Testis (tissue), 2 donors: ENCODE results near the gene ERMP1.

ENCODE experiments used
- POLR2A ChIP-seq: fragments of 450-650 bp; IDR thresholded peaks from one replicate; pipeline ENCODE4 v1.6.1; 2017; ENCODE audit warnings: antibody characterized with exemption, mild to moderate bottlenecking, moderate library complexity
- TF ChIP-seq, protein P1 (sequence below), 3 experiments: fragments of 450-650 bp in 2 of 3; fragments of 200-600 bp in 1 of 3; sonication (generic) in 1 of 3; IDR thresholded peaks; one replicate each; pipeline ENCODE4 v1.5.1; 2016 to 2019; ENCODE audit warnings: antibody characterized with exemption in 3 of 3, mild to moderate bottlenecking in 2 of 3, moderate library complexity in 1 of 3

DNA sequence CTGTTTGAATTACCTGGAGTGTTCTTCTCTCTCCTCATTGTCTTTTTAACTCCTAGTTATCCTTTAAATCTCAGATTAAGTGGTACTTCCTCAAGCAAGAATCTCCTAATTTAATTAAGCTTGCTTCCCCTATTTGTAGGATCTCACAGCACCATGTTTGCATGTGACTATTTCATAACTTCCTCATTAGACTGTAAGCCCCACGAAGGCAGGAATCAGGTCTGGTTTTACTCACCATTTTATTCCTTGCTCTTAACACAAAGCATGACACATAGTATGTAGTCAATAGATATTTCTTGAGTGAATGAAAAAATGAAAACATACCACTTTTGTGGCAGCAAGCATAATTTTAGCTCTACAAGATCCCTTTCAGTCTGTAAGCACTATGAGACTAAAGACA, 1.3 kb upstream of the ERMP1 start:
- TF ChIP-seq, protein P1, sequence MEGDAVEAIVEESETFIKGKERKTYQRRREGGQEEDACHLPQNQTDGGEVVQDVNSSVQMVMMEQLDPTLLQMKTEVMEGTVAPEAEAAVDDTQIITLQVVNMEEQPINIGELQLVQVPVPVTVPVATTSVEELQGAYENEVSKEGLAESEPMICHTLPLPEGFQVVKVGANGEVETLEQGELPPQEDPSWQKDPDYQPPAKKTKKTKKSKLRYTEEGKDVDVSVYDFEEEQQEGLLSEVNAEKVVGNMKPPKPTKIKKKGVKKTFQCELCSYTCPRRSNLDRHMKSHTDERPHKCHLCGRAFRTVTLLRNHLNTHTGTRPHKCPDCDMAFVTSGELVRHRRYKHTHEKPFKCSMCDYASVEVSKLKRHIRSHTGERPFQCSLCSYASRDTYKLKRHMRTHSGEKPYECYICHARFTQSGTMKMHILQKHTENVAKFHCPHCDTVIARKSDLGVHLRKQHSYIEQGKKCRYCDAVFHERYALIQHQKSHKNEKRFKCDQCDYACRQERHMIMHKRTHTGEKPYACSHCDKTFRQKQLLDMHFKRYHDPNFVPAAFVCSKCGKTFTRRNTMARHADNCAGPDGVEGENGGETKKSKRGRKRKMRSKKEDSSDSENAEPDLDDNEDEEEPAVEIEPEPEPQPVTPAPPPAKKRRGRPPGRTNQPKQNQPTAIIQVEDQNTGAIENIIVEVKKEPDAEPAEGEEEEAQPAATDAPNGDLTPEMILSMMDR (IDR thresholded peaks at IDR 0.05): no peak
- no peak for TF ChIP-seq POLR2A
